Measurements from ENCODE around the gene SLC9A4.

Gene SLC9A4, protein sequence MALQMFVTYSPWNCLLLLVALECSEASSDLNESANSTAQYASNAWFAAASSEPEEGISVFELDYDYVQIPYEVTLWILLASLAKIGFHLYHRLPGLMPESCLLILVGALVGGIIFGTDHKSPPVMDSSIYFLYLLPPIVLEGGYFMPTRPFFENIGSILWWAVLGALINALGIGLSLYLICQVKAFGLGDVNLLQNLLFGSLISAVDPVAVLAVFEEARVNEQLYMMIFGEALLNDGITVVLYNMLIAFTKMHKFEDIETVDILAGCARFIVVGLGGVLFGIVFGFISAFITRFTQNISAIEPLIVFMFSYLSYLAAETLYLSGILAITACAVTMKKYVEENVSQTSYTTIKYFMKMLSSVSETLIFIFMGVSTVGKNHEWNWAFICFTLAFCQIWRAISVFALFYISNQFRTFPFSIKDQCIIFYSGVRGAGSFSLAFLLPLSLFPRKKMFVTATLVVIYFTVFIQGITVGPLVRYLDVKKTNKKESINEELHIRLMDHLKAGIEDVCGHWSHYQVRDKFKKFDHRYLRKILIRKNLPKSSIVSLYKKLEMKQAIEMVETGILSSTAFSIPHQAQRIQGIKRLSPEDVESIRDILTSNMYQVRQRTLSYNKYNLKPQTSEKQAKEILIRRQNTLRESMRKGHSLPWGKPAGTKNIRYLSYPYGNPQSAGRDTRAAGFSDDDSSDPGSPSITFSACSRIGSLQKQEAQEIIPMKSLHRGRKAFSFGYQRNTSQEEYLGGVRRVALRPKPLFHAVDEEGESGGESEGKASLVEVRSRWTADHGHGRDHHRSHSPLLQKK

GRCh38 chr2:102473020-102473419 lies at the start of gene SLC9A4:
Gene SLC9A4 (plus strand): TSS chr2:102473226. CDS start chr2:102473760, 534 bp downstream.
- no peak for DNase-seq (ENCODE audit: low read depth, low spot score)
- no peak within 1 kb of the TSS for H3K9ac ChIP-seq (ENCODE audit: insufficient read length, low read depth)
- TF ChIP-seq SUZ12 (IDR thresholded peaks at IDR 0.05; ENCODE audit: extremely low read depth, insufficient read depth, insufficient read length) = no peak
- TF ChIP-seq ZNF274 (IDR thresholded peaks at IDR 0.05; ENCODE audit: low read depth, low read length) = no peak
- TF ChIP-seq YY1 (IDR thresholded peaks at IDR 0.05; ENCODE audit: insufficient read depth, insufficient read length) = no peak
- H3K4me3 ChIP-seq (ENCODE audit: insufficient read length, low read depth) = no peak within 1 kb of the TSS
- H3K4me1 ChIP-seq (ENCODE audit: insufficient read depth, insufficient read length) = no peaks in the 10 kb centered on the region
- H3K27me3 ChIP-seq (ENCODE audit: insufficient read depth, insufficient read length) = no peaks in the 10 kb centered on the region
- peaks cover 18% of the 10 kb centered on the region for H3K9me3 ChIP-seq (ENCODE audit: insufficient read depth, low read length)
- H3K36me3 ChIP-seq (ENCODE audit: insufficient read depth, insufficient read length, low read length) = no peaks in the 10 kb centered on the region

- no peaks in the 10 kb centered on the region for H3K9me3 ChIP-seq (ENCODE audit: insufficient read depth, low read length)
- TF ChIP-seq SUZ12 (IDR thresholded peaks at IDR 0.05; ENCODE audit: extremely low read depth, insufficient read depth, insufficient read length) (no peak), ZNF274 (IDR thresholded peaks at IDR 0.05; ENCODE audit: low read depth, low read length) (no peak), YY1 (IDR thresholded peaks at IDR 0.05; ENCODE audit: insufficient read depth, insufficient read length) (no peak)
- no peak overlapping the region for H3K4me3 ChIP-seq (ENCODE audit: insufficient read length, low read depth)
- DNase-seq (ENCODE audit: low read depth, low spot score) = no peak
- H3K4me1 ChIP-seq (ENCODE audit: insufficient read depth, insufficient read length) = no peaks in the 10 kb centered on the region
- no peaks in the 10 kb centered on the region for H3K27me3 ChIP-seq (ENCODE audit: insufficient read depth, insufficient read length)
- no peak overlapping the region for H3K9ac ChIP-seq (ENCODE audit: insufficient read length, low read depth)
- H3K36me3 ChIP-seq (ENCODE audit: insufficient read depth, insufficient read length, low read length) = no peaks in the 10 kb centered on the region
Observed at GRCh38 chr2:102423368-102423767, 49.7 kb upstream of the SLC9A4 start.

DNA sequence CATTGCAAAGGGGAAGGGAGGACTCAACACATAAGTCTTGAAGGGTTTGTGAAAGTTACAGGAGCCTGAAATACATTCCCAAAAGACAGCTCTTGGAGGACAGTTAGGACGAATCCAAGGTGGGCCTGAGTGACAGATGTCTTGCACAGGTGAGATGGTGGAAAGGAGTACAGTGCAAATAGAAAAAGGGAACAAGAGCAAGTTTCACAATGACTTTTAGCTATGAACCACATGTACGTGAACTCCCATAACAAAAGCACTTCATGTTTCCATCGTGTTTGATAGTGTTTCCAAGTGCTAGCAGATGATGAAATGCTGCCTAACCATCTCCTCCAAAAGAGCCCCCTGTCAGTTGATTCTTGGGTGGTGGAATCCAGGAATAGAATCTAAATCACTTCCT lies 48.3 kb upstream of the SLC9A4 start:
- Histone ChIP-seq H3K36me3 (ENCODE audit: insufficient read depth, insufficient read length, low read length) (no peaks in the 10 kb centered on the region), H3K9ac (ENCODE audit: insufficient read length, low read depth) (no peak overlapping the region), H3K9me3 (ENCODE audit: insufficient read depth, low read length) (no peaks in the 10 kb centered on the region), H3K27me3 (ENCODE audit: insufficient read depth, insufficient read length) (no peaks in the 10 kb centered on the region), H3K4me3 (ENCODE audit: insufficient read length, low read depth) (no peak overlapping the region), H3K4me1 (ENCODE audit: insufficient read depth, insufficient read length) (no peaks in the 10 kb centered on the region)
- no peak for DNase-seq (ENCODE audit: low read depth, low spot score)
- TF ChIP-seq ZNF274 (IDR thresholded peaks at IDR 0.05; ENCODE audit: low read depth, low read length) (no peak), YY1 (IDR thresholded peaks at IDR 0.05; ENCODE audit: insufficient read depth, insufficient read length) (no peak), SUZ12 (IDR thresholded peaks at IDR 0.05; ENCODE audit: extremely low read depth, insufficient read depth, insufficient read length) (no peak)

GRCh38 chr2:102425441-102426132 lies 47.4 kb upstream of the SLC9A4 start:
- no peaks in the 10 kb centered on the region for H3K4me1 ChIP-seq (ENCODE audit: insufficient read depth, insufficient read length)
- H3K9me3 ChIP-seq (ENCODE audit: insufficient read depth, low read length) = no peaks in the 10 kb centered on the region
- H3K36me3 ChIP-seq (ENCODE audit: insufficient read depth, insufficient read length, low read length) = no peaks in the 10 kb centered on the region
- H3K9ac ChIP-seq (ENCODE audit: insufficient read length, low read depth) = no peak overlapping the region
- no peaks in the 10 kb centered on the region for H3K27me3 ChIP-seq (ENCODE audit: insufficient read depth, insufficient read length)
- no peak for DNase-seq (ENCODE audit: low read depth, low spot score)
- TF ChIP-seq SUZ12 (IDR thresholded peaks at IDR 0.05; ENCODE audit: extremely low read depth, insufficient read depth, insufficient read length) (no peak), YY1 (IDR thresholded peaks at IDR 0.05; ENCODE audit: insufficient read depth, insufficient read length) (no peak), ZNF274 (IDR thresholded peaks at IDR 0.05; ENCODE audit: low read depth, low read length) (no peak)
- H3K4me3 ChIP-seq (ENCODE audit: insufficient read length, low read depth) = no peak overlapping the region

GRCh38 chr2:102427249-102427648 lies 45.8 kb upstream of the SLC9A4 start:
- no peak overlapping the region for H3K4me3 ChIP-seq (ENCODE audit: insufficient read length, low read depth)
- no peak for TF ChIP-seq YY1 (IDR thresholded peaks at IDR 0.05; ENCODE audit: insufficient read depth, insufficient read length)
- no peak for TF ChIP-seq SUZ12 (IDR thresholded peaks at IDR 0.05; ENCODE audit: extremely low read depth, insufficient read depth, insufficient read length)
- TF ChIP-seq ZNF274 (IDR thresholded peaks at IDR 0.05; ENCODE audit: low read depth, low read length) = no peak
- H3K4me1 ChIP-seq (ENCODE audit: insufficient read depth, insufficient read length) = no peaks in the 10 kb centered on the region
- no peaks in the 10 kb centered on the region for H3K27me3 ChIP-seq (ENCODE audit: insufficient read depth, insufficient read length)
- no peak for DNase-seq (ENCODE audit: low read depth, low spot score)
- no peaks in the 10 kb centered on the region for H3K36me3 ChIP-seq (ENCODE audit: insufficient read depth, insufficient read length, low read length)
- no peak overlapping the region for H3K9ac ChIP-seq (ENCODE audit: insufficient read length, low read depth)
- H3K9me3 ChIP-seq (ENCODE audit: insufficient read depth, low read length) = no peaks in the 10 kb centered on the region

DNA sequence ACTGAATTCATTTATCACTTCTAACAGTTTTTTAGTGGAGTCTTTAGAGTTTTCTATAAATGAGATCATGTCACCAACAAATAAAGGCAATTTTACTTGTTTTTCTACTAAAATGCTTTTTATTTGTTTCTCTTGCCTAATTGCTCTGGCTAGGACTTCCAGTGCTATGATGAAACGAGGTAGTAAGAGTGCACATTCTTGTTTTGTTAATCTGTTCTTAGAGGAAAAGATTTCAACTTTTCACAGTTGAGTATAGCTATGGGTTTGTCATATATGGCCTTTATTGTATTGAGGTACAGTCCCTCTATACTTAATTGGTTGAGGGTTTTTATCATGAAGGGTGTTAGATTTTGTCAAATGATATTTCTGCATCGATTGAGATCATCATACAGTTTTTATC lies 44.5 kb upstream of the SLC9A4 start:
- TF ChIP-seq YY1 (IDR thresholded peaks at IDR 0.05; ENCODE audit: insufficient read depth, insufficient read length) = no peak
- no peak for TF ChIP-seq SUZ12 (IDR thresholded peaks at IDR 0.05; ENCODE audit: extremely low read depth, insufficient read depth, insufficient read length)
- no peak for TF ChIP-seq ZNF274 (IDR thresholded peaks at IDR 0.05; ENCODE audit: low read depth, low read length)
- H3K4me3 ChIP-seq (ENCODE audit: insufficient read length, low read depth) = no peak overlapping the region

More for the DNA sequence above, 44.5 kb upstream of the SLC9A4 start:
- Histone ChIP-seq H3K36me3 (ENCODE audit: insufficient read depth, insufficient read length, low read length) (no peaks in the 10 kb centered on the region), H3K9ac (ENCODE audit: insufficient read length, low read depth) (no peak overlapping the region), H3K4me1 (ENCODE audit: insufficient read depth, insufficient read length) (peaks cover 2% of the 10 kb centered on the region), H3K9me3 (ENCODE audit: insufficient read depth, low read length) (no peaks in the 10 kb centered on the region), H3K27me3 (ENCODE audit: insufficient read depth, insufficient read length) (no peaks in the 10 kb centered on the region)
- DNase-seq (ENCODE audit: low read depth, low spot score) = no peak

Data from NT2/D1 (cell line).